Spleen (tissue), 7 donors: Measurements from ENCODE around the gene POM121L2.

ENCODE experiments used
- CTCF ChIP-seq, 11 experiments: fragments of 200-600 bp in 7 of 11; fragments of 450-650 bp in 4 of 11; sonication (generic) in 4 of 11; IDR thresholded peaks in 8 of 11; conservative IDR thresholded peaks in 3 of 11; 1 replicate in 7 of 11; 2 replicates in 4 of 11; pipeline versions ENCODE4 v1.4.0 to v1.8.0; 2016 to 2021; ENCODE audit warnings: antibody characterized with exemption in 11 of 11, inconsistent platforms in 4 of 11, mild to moderate bottlenecking in 1 of 11
- POLR2A ChIP-seq, 3 donors: fragments of 450-650 bp; IDR thresholded peaks; one replicate each; pipeline ENCODE4 v1.5.1; 2017; ENCODE audit warnings: antibody characterized with exemption in 3 of 3, mild to moderate bottlenecking in 1 of 3
- POLR2AphosphoS5 ChIP-seq, 3 donors: sonication (generic); formaldehyde crosslinking; IDR thresholded peaks; one replicate each; pipeline ENCODE4 v1.5.1; 2017; ENCODE audit warnings: antibody characterized with exemption in 3 of 3
- donor health status: DM: no; HTN: no; CAD: no; lungs with moderate emphysema.
- donor health status: DM: no; HTN: no; CAD: no.
- donor health status: DM: no; HTN: no; CAD: no.

GRCh38 chr6:27314046-27314445 lies 2.0 kb upstream of the POM121L2 start:
- TF ChIP-seq CTCF (IDR thresholded peaks at IDR 0.05 in 8 of 11, conservative IDR thresholded peaks at IDR 0.05 in 3 of 11) (no peak), POLR2AphosphoS5 (IDR thresholded peaks at IDR 0.05) (no peak), POLR2A (IDR thresholded peaks at IDR 0.05) (no peak)
